Measurements from ENCODE around the gene C11orf68.

The C11orf68 gene

DNA sequence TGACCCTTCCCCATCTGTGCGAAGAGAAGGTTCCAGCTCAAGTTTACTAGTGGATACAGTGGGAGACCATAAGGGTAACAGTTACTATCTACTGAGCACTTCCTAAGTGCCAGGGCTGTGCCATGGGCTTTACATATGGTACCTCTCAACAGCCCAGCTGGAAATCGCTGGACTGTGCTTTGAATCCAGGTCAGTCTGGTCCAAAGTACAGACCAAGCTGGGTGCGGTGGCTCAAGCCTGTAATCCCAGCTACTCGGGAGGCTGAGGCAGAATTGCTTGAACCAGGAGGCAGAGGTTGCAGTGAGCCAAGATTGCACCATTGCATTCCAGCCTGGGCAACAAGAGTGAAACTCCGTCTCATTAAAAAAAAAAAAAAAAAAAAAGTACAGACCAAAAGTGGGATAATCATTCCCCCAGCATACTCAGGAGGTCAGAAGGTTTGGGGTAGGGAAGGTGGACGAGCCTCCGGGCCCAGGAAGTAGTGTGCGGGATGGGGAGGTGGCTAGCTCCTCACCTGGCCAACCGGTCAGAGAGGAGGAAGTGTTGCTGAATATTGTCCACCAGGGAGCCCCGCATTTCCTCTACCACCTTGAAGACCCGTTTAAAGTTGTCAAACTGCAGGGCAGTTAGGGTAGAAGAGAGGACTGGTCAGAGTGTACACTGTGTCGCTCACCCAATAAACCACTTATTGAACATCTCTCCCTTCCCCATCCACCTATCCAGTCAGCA lies 32.9 kb downstream of the C11orf68 start:
- TF ChIP-seq, protein P1, sequence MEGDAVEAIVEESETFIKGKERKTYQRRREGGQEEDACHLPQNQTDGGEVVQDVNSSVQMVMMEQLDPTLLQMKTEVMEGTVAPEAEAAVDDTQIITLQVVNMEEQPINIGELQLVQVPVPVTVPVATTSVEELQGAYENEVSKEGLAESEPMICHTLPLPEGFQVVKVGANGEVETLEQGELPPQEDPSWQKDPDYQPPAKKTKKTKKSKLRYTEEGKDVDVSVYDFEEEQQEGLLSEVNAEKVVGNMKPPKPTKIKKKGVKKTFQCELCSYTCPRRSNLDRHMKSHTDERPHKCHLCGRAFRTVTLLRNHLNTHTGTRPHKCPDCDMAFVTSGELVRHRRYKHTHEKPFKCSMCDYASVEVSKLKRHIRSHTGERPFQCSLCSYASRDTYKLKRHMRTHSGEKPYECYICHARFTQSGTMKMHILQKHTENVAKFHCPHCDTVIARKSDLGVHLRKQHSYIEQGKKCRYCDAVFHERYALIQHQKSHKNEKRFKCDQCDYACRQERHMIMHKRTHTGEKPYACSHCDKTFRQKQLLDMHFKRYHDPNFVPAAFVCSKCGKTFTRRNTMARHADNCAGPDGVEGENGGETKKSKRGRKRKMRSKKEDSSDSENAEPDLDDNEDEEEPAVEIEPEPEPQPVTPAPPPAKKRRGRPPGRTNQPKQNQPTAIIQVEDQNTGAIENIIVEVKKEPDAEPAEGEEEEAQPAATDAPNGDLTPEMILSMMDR (IDR thresholded peaks at IDR 0.05; ENCODE audit: low read depth, low read length) = no peak
- H3K4me3 ChIP-seq (replicated peaks in 1 of 2; ENCODE audit: low read depth in 2 of 2, low read length in 2 of 2) = no peak overlapping the region
- DNase-seq (ENCODE audit: low read depth in 2 of 2) = no peak

DNA sequence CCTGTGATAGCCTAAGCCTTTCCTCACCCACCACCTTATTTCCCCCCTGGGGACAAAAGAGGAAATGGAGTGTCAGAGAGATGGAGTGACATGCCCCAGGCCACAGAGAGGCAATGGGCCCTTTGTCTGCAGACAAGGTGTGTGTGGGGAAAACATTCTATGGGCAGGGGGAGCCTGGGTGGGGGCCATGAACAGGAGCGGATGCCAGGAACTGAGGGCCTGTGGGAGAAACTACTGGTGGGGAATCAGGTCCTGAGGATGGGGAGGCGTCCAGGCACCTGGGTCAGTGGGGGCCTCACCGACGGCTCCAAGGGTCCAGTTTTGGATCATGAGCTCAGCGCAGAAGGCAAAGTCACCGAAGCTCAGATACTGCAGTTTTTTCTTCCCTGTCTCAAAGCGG lies 33.6 kb downstream of the C11orf68 start:
- no peak for DNase-seq (ENCODE audit: low read depth in 2 of 2)
- TF ChIP-seq, protein P1 (IDR thresholded peaks at IDR 0.05; ENCODE audit: low read depth, low read length) = no peak
- H3K4me3 ChIP-seq (replicated peaks in 1 of 2; ENCODE audit: low read depth in 2 of 2, low read length in 2 of 2) = no peak overlapping the region

DNA sequence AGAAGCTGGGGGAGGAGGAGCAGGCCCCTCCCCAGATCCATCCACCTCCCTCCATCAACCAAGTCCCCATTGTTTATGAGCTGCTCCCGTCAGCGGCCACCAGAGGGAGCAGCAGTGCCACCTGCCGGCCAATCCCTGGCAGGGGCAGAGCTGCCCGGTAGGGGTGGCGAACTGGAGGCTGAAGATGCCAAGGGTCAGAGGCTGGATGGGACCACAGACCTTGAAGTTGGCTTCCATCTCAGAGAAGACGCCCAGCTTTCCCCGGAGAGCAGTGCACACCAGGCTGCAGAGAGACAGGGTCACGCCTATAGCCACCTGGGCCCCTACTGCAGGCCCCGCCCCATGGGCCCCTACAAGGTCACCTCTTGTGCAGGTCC lies 34.2 kb downstream of the C11orf68 start:
- TF ChIP-seq, protein P1 (IDR thresholded peaks at IDR 0.05; ENCODE audit: low read depth, low read length) = peak; percentile 99
- DNase-seq (ENCODE audit: low read depth in 2 of 2) = peak; percentile 78 to 84
- H3K4me3 ChIP-seq (replicated peaks in 1 of 2; ENCODE audit: low read depth in 2 of 2, low read length in 2 of 2) = no peak overlapping the region

DNA sequence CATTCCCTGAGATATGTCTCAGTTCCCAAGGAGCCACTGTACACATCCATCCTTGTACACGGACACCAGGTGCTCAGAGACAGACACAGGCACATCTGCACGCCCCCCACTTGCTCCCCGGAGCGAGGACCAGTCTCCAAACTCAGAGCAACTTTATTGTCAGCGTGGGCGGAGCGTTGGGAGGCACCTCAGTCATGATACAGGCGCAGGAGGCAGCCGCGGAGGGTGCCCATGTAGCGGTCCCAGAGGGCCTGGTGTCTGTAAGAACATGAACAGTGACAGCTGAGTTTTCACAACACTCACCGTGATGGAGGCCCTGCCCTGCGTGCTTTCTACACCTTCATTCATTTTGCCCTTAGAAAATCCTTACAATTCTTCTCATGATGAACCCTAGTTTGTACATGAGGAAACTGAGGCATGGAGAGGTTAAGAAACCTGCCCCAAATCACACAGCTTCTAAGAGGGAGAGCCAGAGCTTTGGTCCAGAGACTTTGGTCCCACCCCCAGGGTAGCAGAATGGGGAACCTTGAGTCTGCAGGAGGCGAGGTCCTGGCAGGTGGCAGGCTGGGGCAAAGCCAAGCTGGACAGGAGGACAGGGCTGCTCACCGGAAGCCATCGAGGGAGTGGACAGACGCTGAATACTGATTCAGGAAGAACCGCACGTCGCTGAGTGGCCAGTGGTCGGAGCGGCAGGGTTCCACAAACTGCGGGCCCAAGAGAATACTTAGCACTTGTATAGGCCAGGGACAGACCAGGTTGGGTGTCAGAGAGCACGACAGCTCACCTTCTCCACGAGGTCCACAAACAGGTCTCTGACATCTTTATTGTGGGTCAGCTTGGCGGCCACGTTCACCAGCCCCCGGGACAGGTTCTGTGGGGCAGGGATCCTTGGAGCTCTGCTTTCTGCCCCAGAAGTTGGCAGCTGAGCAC lies 34.8 kb downstream of the C11orf68 start:
- no peak for DNase-seq (ENCODE audit: low read depth in 2 of 2)
- H3K4me3 ChIP-seq (replicated peaks in 1 of 2; ENCODE audit: low read depth in 2 of 2, low read length in 2 of 2) = no peak overlapping the region

DNA sequence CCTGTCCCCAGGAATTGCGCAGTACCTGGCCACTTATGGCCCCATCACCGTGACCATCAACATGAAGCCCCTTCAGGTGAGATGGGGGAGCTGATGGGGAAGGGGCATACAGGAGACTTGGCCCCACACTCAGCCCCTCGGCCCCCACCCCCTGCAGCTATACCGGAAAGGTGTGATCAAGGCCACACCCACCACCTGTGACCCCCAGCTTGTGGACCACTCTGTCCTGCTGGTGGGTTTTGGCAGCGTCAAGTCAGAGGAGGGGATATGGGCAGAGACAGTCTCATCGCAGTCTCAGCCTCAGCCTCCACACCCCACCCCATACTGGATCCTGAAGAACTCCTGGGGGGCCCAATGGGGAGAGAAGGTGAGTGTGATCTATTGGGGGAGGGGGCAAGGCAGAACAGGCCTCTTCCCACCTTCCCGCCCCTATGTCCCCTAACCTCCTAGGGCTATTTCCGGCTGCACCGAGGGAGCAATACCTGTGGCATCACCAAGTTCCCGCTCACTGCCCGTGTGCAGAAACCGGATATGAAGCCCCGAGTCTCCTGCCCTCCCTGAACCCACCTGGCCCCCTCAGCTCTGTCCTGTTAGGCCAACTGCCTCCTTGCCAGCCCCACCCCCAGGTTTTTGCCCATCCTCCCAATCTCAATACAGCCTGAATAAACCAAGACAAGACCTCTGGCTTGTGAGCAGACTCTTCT lies 35.7 kb downstream of the C11orf68 start:
- no peak for DNase-seq (ENCODE audit: low read depth in 2 of 2)
- TF ChIP-seq, protein P1 (IDR thresholded peaks at IDR 0.05; ENCODE audit: low read depth, low read length) = no peak
- H3K4me3 ChIP-seq (replicated peaks in 1 of 2; ENCODE audit: low read depth in 2 of 2, low read length in 2 of 2) = no peak overlapping the region

More for the DNA sequence above, 34.8 kb downstream of the C11orf68 start:
- TF ChIP-seq, protein P1 (IDR thresholded peaks at IDR 0.05; ENCODE audit: low read depth, low read length) = no peak

DNA sequence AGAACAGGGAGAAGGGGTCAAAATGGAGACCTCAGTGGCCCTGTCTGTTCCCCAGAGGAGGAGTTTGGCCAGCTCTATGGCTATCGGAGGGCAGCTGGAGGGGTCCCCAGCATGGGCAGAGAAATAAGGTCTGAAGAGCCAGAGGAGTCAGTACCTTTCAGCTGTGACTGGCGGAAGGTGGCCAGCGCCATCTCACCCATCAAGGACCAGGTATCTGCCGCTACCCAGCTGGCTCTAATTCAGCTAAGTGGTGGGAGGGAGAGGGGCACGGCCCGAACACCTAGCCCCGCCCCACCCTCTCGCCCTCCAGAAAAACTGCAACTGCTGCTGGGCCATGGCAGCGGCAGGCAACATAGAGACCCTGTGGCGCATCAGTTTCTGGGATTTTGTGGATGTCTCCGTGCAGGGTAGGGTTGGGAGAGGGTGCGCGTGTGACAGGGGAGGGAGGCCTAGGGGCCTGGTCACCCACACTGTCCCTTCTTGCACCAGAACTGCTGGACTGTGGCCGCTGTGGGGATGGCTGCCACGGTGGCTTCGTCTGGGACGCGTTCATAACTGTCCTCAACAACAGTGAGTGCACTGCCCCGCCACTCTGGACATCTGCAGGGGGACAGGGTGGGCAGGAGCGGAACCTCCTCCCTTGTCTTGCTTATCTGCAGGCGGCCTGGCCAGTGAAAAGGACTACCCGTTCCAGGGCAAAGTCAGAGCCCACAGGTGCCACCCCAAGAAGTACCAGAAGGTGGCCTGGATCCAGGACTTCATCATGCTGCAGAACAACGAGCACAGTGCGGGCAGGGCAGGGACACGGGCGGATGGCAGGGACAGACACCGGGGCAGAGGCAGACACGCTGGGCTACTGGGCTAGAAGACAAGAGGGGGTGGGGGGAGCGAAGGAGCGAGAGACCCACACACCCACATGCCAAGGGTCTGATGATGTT lies 36.5 kb downstream of the C11orf68 start:
- H3K4me3 ChIP-seq (replicated peaks in 1 of 2; ENCODE audit: low read depth in 2 of 2, low read length in 2 of 2) = no peak overlapping the region
- DNase-seq (ENCODE audit: low read depth in 2 of 2) = no peak
- TF ChIP-seq, protein P1 (IDR thresholded peaks at IDR 0.05; ENCODE audit: low read depth, low read length) = no peak

Data from cardiac fibroblast (primary cell).